LoVo (cell line): ENCODE measurements around the gene GNAQ.

Source experiments
- DNase-seq: peaks from one replicate; pipeline ENCODE4 v3.0.0-alpha.2; 2016; ENCODE audit warnings: low spot score

GNAQ gene

GRCh38 chr9:77843871-77844155 is 187.8 kb downstream of the GNAQ start:
- DNase-seq = no peak

- no peak for DNase-seq
These were observed 188.3 kb downstream of the GNAQ start for GRCh38 chr9:77843076-77843870.

- DNase-seq = no peak
These were observed 189.7 kb downstream of the GNAQ start for GRCh38 chr9:77841739-77842386.

- peak; percentile 73 for DNase-seq
These were observed 192.0 kb downstream of the GNAQ start for GRCh38 chr9:77839459-77840140.

GRCh38 chr9:77838986-77839385 is 192.6 kb downstream of the GNAQ start:
- no peak for DNase-seq

GRCh38 chr9:77834898-77835488 is 196.6 kb downstream of the GNAQ start:
- DNase-seq = peak; percentile 8

- DNase-seq = no peak
These were observed 197.8 kb downstream of the GNAQ start for GRCh38 chr9:77833561-77834429.

- no peak for DNase-seq
These were observed 199.0 kb downstream of the GNAQ start for GRCh38 chr9:77832639-77833038.

- DNase-seq = no peak
These were observed 199.8 kb downstream of the GNAQ start for GRCh38 chr9:77831781-77832180.

GRCh38 chr9:77830618-77831285 is 200.9 kb downstream of the GNAQ start:
- no peak for DNase-seq

- no peak for DNase-seq
These were observed 202.2 kb downstream of the GNAQ start for GRCh38 chr9:77829420-77829819.

- DNase-seq = no peak
These were observed 204.4 kb downstream of the GNAQ start for GRCh38 chr9:77827104-77827784.

- DNase-seq = no peak
These were observed 205.0 kb downstream of the GNAQ start for GRCh38 chr9:77826621-77827020.

GRCh38 chr9:77826116-77826515 is 205.5 kb downstream of the GNAQ start:
- DNase-seq = no peak

- no peak for DNase-seq
These were observed 206.2 kb downstream of the GNAQ start for GRCh38 chr9:77825361-77825760.

- peak; percentile 55 for DNase-seq
These were observed 211.2 kb downstream of the GNAQ start for GRCh38 chr9:77820293-77820954.

GRCh38 chr9:77819657-77820056 is 212.0 kb downstream of the GNAQ start:
- DNase-seq = no peak

- no peak for DNase-seq
These were observed 213.9 kb downstream of the GNAQ start for GRCh38 chr9:77817590-77818311.

- no peak for DNase-seq
These were observed 214.8 kb downstream of the GNAQ start for GRCh38 chr9:77816641-77817341.
